ENCODE measurements around the gene SERPINB11.

- TF ChIP-seq EZH2 (IDR thresholded peaks at IDR 0.05) (no peak), POLR2AphosphoS5 (IDR thresholded peaks at IDR 0.05; ENCODE audit: borderline replicate concordance, low read depth, low read length) (no peak)
Observed at GRCh38 chr18:63747006-63747405, 44.2 kb downstream of the SERPINB11 start.

All from SK-N-MC (cell line).